ENCODE data around the gene ARHGEF9.

DNA sequence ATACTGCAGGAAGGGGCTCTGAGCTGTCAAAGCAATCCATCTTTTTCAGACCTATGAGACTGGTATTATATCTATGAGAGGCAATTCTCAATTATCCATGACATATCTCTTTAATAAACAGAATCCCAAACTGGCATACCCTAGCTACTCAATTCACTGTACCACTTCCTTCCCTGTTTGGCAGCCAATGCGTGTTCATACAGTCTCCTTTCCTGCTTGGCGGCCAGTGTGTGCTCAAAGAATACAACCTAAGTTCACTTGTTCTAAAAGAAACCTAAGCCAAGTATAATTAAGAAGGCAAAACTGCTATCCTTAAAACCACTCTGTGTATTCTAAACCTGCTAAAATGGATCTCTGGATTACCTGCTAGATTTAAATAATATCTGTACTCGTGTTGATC is 38.3 kb downstream of the ARHGEF9 start:
- TF ChIP-seq, protein P1, sequence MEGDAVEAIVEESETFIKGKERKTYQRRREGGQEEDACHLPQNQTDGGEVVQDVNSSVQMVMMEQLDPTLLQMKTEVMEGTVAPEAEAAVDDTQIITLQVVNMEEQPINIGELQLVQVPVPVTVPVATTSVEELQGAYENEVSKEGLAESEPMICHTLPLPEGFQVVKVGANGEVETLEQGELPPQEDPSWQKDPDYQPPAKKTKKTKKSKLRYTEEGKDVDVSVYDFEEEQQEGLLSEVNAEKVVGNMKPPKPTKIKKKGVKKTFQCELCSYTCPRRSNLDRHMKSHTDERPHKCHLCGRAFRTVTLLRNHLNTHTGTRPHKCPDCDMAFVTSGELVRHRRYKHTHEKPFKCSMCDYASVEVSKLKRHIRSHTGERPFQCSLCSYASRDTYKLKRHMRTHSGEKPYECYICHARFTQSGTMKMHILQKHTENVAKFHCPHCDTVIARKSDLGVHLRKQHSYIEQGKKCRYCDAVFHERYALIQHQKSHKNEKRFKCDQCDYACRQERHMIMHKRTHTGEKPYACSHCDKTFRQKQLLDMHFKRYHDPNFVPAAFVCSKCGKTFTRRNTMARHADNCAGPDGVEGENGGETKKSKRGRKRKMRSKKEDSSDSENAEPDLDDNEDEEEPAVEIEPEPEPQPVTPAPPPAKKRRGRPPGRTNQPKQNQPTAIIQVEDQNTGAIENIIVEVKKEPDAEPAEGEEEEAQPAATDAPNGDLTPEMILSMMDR (conservative IDR thresholded peaks at IDR 0.05; ENCODE audit: low read depth, low read length), result no peak
- no peak for TF ChIP-seq EZH2 (IDR thresholded peaks at IDR 0.05; ENCODE audit: low read length, unreplicated experiment)
